ENCODE data around the gene TRAPPC13.

DNA sequence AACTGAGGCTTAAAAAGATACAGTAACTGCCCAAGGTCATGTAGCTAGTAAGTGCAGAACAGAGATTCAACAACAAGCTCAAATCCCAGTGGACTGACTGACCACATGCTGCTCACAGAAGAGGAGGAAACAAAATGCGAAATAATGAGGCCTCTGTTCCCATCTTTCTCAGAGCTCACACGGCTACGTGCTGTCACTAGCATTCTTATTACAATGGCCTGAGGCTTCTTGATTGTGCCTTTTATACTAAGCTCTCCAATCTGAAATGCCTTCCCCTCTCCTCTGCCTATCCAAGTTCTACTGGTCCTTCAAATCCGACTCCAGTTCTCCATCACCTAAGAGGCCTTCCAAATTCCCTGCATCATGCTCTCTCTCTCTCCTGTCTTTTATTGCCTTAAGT is 71.1 kb downstream of the TRAPPC13 start:
- TF ChIP-seq CTCF (IDR thresholded peaks at IDR 0.05; ENCODE audit: borderline replicate concordance, extremely low read depth, low read length, poor library complexity, severe bottlenecking) (no peak), EZH2 (IDR thresholded peaks at IDR 0.05; ENCODE audit: borderline replicate concordance, low read depth, low read length, severe bottlenecking) (no peak)
